IPS DF 19.7 (cell line): ENCODE measurements around the gene TTLL9.
A peak's percentile ranks its signal among the peaks of the same experiment; 100 is the strongest.
"Not testable (repeated sequence)": the region's sequence is repeated elsewhere in the genome, so short reads cannot be mapped to it uniquely, and the experiment has no call there.

Experiments
- DNase-seq: peaks from one replicate; pipeline ENCODE4 v3.0.0-alpha.2; 2013; ENCODE audit warnings: low read depth, low spot score

Gene TTLL9, protein sequence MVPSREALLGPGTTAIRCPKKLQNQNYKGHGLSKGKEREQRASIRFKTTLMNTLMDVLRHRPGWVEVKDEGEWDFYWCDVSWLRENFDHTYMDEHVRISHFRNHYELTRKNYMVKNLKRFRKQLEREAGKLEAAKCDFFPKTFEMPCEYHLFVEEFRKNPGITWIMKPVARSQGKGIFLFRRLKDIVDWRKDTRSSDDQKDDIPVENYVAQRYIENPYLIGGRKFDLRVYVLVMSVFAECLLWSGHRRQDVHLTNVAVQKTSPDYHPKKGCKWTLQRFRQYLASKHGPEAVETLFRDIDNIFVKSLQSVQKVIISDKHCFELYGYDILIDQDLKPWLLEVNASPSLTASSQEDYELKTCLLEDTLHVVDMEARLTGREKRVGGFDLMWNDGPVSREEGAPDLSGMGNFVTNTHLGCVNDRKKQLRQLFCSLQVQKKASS

DNA sequence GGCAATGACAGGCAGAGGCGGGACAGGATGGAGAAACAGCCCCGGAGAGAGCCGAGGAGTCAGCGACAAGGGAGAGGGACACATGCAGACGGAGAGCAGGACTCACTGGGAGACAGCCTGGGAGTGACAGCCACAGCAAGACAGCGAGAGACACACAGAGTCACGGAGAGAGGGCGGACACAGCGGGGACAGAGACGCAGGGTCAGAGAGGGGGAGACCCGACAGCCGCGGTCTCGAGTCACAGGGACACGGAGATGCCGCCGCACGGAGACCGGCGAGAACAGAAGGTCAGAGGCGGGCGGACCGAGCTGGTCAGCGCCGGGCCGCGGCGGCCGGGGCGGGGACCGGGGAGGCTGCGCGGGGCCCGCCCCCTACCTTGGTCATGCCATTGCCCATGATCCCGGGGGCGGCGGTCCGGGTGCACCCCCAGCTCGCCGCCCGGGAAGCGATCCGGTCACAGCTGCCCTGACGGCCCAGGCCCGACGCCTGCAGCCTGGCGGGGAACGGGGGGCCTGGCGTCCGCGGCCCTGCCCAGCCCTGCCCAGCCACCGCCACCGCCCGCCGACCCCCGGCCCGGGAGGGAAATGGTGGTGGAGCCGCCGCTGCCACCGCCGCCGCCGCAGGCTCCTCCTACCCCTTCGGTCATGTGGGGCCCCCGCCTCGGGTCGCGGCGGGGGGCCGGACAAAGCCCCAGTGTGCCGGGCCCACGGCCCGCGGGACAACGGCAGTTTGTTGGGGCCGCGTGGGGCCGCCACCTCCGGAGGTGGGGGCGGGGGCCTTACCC, at the start of gene TTLL9, which contains the start of gene DUSP15:
Gene TTLL9, plus strand, starts transcription at position 693 of the 784 bp plus-strand sequence. CDS start 493 bp downstream, outside the sequence.
Gene DUSP15, minus strand, starts transcription at position 586 of the 784 bp plus-strand sequence. Its CDS starts 190 bp downstream, at position 396.
- DNase-seq, result no peak

DNA sequence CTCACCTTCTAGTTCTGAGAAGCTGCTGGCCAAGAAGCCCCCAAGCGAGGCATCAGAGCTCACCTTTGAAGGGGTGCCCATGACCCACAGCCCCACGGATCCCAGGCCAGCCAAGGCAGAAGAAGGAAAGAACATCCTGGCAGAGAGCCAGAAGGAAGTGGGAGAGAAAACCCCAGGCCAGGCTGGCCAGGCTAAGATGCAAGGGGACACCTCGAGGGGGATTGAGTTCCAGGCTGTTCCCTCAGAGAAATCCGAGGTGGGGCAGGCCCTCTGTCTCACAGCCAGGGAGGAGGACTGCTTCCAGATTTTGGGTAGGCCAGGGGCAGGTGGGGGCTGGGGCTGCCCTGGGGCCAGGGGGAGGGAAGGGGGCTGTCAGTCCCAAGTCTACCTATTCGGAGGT, 49.0 kb upstream of the TTLL9 start:
- DNase-seq, result no peak

DNA sequence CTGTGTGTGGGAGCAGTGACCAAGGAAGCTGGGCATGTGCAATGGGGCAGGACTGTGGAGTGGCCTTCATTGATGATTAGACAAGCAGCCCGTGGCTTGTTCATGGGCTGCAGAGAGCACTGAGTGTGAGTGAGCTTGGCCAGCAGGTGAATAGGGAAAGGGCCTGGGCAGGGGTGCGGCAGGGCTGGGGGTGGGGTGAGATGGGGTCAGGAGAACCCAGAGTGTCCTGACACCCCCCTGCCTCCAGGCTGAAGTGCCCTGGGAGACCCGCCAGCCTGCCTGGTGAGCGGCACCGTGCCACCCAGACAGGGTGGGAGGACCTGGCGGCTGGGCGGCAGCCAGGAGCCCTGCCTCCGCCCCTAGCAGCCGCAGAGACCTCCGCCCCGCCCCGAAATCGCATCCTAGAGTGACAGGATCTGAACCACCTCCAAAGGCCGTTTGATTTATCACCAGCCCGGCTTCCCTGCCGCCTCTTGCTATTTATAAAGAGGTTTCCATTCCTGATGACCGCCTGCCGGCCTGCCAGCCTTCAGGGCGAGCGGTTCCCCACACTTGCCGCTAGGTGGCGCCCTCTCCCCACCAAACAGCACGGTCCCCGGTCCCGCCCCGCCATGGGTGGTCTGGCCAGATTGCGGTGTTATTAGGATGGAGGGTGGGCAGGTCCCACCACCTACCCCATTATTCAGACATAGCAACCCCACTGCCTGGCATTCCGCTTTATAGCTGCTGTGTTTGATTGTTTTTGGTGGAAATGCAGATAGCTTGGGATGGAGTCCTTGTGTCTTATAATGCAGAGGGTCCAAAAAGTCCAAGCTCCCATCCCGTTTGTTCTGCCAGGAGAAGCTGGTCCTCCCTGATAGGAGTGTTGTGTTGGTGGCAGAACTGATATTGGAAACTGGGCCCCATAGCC, 47.8 kb upstream of the TTLL9 start:
- no peak for DNase-seq

DNA sequence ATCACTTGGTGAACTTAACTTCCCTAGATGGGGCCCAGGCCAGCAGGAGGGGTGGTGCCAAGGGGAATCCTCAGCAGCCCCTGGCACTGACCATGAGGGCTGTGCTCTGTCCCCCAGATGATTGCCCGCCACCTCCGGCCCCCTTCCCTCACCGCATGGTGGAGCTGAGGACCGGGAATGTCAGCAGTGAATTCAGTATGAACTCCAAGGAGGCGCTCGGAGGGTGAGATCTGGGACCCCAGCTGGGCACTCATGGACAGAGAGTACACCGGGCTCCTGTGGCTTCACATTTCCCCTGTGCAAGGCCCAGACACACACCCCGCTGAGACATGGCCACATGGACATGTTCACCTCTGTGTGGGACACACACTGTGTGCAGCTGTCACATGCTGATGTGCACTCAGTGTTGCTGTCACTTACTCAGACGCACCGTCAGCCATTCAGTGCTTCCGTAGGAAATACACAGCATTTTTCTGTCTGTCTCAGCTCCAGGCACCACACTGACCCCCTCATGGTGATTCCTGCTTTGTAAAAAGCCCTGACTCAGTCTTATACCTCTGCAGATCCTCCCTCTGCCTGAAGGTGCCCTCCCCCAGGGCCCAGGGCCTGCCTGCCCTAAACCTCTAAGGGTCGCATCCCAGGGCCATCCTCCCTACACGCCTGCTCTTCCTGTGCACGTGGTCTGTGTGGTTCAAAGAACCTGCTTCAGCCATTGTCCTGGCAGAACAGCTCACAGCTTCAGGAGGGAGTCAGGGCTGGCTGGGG, 46.9 kb upstream of the TTLL9 start:
- DNase-seq, result no peak

DNA sequence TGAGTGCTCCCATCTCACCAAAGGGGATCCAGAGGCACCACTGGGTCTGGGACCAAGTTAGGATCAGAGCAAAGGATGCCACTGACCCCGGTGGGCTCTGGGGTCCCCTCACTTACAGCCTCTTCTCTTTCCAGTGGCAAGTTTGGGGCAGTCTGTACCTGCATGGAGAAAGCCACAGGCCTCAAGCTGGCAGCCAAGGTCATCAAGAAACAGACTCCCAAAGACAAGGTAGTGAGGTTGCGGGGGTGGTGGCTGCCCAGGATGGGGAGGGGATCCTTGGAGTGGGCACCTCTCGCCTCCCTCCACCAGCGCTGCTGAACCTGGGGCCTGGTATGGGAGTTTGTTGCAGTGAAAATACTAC, 46.3 kb upstream of the TTLL9 start:
- no peak for DNase-seq

DNA sequence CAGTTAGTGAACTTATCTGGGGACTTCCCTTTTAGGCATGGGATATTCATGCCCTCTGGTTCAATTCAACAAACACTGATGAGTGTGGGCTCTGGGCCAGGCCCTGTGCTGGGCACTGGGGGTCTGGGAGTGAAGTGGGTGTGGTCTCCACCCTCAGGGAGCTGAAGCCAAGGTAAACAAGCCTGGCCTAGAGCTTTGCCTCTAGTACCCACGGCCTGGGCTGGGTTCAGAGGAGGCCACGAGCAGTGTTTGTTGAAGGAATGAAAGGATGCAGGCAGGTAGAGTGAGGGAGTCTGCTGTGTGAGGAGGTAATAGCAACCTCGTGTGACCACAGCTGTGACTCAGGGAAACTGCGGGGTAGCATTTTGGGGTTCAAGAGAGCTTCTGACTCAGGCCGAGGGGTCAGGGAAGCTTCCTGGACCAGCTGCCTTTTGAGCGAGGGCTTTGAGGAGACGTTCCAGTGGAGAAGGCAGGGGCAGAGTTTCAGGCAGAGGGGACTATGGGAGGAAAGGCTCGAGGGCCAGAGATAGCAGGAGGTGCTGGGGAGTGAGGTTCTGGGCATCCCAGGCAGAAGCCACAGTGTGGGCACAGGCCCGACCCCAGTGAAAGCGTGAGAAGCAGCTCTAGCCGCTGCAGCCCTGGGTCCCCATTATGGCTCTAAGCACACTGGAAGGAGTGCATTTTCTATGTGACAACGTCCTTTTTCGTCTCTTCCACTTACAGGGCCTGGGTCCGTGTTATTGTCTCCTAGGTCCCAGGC, 45.7 kb upstream of the TTLL9 start:
- no peak for DNase-seq

DNA sequence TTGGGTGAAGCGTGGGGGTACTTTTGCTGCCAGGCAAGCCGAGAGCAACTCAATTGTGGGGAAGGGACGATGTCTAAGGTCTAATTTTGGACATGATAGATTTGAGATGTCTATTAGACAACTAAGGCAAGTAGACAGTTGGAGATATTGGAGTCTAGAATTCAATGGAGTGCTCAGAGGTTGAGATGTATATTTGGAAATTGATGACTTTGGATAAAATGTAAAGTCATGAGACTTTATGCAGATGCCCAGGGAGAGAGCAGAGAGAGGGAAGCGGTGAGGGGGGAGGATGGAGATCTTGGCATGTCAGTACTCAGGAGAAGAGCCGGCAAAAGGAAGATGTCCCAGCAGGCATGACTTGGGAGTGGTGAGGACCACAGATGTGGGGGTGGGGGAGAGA, 44.4 kb upstream of the TTLL9 start:
- DNase-seq, result no peak

DNA sequence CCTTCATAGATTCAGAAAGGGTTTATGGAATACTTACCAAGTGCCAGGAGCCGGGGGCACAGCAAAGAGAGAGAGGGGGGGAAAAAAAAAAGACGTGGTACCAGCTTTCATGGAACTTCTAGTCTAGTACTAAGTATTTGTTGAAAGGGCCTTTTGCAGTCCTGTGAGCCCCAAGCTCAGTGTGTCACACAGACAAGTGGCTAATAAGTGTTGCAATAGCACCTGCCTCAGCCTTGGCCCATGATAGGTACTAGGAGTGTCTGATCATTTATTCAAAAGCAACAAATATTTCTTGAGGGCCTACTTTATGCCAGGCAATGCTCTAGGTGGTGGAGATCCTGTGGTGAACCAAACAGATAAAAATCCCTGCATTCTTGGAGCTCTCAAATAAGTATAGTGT, 43.4 kb upstream of the TTLL9 start:
- DNase-seq, result no peak

DNA sequence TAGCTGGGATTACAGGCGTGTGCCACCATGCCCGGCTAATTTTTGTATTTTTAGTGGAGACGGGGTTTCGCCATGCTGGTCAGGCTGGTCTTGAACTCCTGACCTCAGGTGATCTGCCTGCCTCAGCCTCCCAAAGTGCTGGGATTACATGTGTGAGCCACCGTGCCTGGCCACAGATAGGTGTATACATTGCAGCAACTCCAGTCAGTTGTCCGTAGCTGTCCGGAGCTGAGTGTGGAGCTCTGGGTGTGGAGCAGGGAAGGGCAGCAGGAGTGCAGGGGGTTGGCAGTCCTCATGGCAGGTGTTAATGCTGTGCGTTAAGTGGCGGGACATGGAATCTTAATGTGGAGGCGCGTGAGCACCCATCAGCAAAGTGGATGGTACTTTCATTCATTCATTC, 42.4 kb upstream of the TTLL9 start:
- DNase-seq, result not testable (repeated sequence)

DNA sequence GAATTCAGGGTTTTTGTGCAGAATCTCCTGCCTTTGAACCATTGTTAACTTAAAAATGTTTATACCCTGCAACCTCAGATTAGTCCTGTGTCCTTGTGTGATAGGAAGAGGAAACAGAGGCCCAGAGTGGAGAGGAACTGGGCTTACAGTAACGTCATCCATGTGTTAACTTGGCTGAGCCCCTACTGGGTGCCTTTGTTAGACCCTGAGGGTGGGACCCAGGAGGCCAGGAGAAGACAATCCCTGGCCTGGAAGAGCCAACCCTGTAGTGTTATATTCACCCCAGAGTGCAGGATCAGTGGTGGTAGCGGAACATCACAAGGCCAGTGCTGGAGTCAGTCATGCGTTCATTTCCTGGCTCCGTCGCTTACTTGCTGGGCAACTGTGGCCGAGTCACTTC, 40.7 kb upstream of the TTLL9 start:
- DNase-seq, result no peak

DNA sequence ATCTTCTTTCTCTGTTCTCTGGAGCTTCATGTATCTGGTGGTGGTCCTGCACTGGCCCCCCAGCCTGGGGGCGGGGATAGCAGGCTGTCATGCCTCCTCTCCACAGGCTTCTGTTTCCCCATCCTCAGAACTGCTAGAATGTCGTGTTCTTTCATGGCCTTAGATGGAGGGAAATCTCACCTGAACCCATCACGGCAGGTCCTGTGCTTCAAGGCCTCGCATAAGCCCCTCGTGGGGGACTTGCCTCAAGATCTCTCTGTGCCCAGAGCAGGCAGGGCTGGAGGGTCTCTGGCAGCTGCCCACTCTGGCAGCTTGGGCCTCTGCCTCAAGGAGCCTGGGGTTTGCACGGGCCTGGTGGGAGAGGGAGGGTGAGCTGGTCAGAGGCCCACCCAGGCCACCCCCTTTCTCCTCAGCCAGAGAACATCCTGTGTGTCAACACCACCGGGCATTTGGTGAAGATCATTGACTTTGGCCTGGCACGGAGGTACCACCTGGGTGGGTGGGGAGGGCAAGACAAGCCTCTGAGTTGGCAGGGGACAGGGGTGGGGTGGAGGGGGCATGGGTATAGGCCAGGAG, 39.9 kb upstream of the TTLL9 start:
- DNase-seq, result no peak

DNA sequence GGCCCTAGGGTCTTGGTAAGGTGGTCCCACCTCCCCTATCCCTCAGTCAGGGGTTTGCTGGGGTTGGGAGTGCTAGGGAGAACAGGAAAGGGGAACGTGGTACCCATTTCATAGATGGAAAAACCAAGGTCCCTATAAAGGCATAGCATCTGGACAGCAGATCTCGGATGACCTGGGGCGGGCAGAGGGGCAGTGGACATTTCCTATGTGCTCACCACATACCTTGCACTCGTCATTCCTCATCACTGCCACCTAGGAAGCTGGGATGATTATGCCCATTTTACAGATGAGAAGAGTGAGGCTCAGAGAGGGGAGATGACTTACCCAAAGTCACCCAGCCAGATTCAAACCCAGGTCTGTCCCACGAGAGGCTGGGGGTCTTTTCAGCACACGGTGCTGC, 39.2 kb upstream of the TTLL9 start:
- no peak for DNase-seq

DNA sequence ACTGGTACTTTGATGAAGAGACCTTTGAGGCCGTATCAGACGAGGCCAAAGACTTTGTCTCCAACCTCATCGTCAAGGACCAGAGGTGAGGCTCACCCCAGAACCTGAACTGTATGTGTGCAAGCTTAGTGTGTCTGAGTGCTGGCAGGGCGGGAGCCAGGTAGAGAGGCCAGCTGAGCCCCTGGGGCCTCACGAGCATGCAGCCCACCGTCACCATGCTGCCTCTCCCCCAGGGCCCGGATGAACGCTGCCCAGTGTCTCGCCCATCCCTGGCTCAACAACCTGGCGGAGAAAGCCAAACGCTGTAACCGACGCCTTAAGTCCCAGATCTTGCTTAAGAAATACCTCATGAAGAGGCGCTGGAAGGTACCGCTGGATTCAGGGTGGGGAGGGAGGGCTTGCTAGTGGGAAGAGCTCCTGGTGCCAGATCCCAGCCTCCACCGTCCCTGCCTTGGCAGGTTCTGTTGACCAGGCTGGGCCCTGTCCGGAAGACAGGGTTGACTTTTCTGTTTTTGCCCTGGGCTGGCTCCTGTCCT, 38.6 kb upstream of the TTLL9 start:
- no peak for DNase-seq

DNA sequence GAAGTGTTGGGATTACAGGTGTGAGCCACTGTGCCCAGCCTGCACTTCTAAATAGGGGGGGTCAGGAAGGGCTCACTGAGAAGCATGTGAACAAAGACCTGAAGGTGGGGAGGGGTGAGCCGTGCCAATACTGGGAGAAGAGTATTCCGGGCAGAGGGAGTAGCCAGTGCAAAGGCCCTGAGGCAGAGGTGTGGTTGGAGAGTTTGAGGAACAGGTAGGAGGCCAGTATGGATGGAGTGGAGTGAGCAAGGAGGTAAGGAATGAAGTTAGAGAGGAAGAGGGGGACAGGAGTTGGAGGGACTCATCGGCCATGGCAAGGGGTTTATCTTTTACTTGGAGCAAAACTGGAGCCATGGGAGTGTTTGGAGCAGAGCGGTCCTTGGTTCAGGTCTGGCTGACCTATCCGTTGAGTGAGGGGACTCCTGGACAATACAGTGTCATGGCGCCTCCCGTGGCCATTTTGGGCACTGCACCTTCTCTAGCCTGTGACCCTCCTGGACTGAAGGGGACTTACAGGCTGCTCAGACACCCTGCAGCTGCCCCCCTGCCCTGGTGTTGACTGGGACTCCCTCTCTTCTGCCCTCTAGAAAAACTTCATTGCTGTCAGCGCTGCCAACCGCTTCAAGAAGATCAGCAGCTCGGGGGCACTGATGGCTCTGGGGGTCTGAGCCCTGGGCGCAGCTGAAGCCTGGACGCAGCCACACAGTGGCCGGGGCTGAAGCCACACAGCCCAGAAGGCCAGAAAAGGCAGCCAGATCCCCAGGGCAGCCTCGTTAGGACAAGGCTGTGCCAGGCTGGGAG, 37.1 kb upstream of the TTLL9 start:
- peak; percentile 59 for DNase-seq

DNA sequence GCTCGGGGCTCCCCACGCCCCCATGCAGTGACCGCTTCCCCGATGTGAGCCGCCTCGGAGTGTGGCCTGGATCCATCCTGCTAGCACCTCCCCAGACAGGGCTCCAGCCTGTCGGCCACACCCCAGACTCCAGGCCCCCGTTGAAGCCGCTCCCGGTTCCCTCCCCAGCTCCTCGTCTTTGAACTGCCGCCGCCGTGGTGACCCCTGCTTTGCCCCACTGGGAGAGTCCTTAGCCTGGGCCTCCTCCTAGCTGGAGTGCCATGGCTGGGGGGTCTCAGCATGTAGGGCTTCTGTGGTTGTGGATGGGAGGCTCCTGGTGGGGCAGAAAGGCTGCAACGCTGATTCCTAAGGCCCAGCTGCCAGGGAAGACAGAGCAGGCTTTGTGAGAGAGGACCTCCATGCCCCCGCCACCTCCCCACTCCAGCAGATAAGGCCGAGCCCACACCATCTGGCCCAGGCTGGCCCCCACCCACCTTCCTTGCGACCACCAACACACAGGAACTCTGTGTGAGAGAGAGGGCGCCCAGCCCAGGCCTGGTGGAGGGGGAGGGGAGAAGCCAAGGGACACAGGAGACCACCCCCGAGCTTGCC, 36.4 kb upstream of the TTLL9 start:
- no peak for DNase-seq

DNA sequence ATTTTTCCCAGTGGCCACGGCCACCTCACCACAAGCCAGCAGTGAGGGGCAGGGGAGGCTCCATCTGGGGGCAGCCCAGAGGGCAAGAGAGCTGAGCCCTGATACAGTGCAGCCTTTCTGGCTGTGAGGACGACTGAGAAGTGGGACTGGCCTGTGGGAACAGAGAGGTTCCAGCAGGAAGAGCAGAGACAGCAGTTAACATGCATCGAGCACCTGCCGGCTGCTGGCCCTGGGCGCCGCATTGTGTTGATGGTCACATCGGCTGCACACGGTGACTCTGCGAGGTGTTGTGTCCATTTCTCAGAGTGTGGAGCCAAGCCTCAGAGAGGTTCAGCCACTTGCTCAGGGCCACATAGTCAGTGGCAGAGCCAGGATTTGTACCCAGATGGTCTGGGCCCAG, 34.9 kb upstream of the TTLL9 start:
- no peak for DNase-seq

DNA sequence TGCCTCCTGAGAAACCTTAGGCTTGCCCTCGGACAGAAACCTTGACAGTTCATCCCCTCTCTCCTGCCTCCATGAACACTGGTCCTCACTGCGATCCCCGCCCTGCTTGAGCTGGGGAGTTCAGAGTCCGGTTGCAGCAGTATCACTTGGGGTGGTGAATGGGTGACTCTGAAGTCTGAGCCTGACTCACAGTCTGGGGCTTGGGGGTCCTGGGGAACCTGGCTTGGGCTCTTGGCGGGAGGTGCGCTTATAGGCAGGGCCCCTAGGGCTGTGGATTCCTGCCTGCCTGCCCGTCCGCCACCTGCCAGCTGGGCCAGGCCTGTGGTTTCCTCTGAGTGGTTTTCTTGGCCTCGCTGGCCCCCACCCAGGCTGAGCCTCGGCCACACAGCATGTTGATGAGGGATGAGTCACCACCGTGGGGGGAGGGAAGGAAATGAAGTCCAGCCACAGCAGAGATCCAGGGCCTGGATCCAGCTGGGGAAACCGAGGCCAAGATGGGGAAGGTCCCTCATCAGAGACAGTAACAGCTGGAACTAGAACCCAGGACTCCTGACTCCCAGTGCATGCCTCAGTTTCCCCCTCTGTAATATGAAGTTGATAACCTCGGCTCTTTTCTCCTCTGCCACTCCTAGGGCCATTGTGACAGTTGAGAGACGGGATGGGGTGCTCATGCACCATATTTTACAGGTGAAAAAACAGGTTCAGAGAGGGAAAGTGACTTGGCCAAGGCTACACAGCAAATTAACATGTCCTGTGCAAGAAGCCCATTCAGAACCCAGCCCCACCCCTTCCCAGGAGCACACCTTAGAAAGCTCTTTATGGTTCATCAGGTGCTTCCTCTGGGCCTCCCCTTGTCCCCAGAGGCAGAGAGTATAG, 34.2 kb upstream of the TTLL9 start:
- DNase-seq, result no peak
